Stimulated activated naive CD8-positive, alpha-beta T cell treated with anti-CD3 and anti-CD28 coated beads, Interleukin-15, amount 100 ng/mL, for 72 hours (primary cell): ENCODE measurements around the gene TANC1.

Experiments
- ATAC-seq: fragments of 150-1000 bp; cut with Tn5 transposase; 2 replicates; pipeline ENCODE4 v1.10.0; 2021; ENCODE audit warnings: mild to moderate bottlenecking, moderate library complexity
- DNase-seq, 2 donors: peaks; one replicate each; pipeline ENCODE4 v3.0.0; 2021 to 2022
- H3K27ac Mint-ChIP-seq, 2 donors: one replicate each; pipeline ENCODE4 v1.8.0; 2022; ENCODE audit warnings: mild to moderate bottlenecking in 2 of 2, mixed read lengths in 2 of 2, moderate library complexity in 2 of 2
- H3K27me3 Mint-ChIP-seq: one replicate; pipeline ENCODE4 v1.8.0; 2022; ENCODE audit warnings: mixed read lengths
- H3K4me1 Mint-ChIP-seq: one replicate; pipeline ENCODE4 v1.8.0; 2022; ENCODE audit warnings: mild to moderate bottlenecking, mixed read lengths
- H3K4me3 Mint-ChIP-seq, 2 donors: one replicate each; pipeline ENCODE4 v1.8.0; 2022; ENCODE audit warnings: mild to moderate bottlenecking in 2 of 2, mixed read lengths in 2 of 2, moderate library complexity in 1 of 2
- H3K9me3 Mint-ChIP-seq, 2 donors: one replicate each; pipeline ENCODE4 v1.8.0; 2022; ENCODE audit warnings: mixed read lengths in 2 of 2

TANC1 gene

DNA sequence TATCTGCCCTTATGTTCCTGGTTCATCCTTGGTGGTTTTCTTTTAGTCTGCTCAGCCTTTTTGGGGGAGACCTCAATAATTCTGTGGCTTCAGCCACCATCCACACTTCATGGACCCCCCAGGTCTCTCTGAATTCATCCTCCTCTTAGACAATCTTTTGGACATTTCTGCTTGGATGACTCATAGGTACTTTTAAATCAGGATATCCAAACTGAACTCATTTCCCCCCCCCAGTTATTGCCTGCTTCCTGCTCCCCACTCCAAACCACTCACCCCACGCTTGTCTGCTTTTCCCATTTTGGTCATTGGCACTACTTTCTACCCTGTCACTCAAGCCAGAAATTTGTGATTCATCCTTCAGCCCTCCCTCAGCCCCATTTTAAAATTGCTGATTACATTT, 78.5 kb downstream of the TANC1 start:
- DNase-seq (no peak), ATAC-seq (no peak)
- no peaks in the 10 kb centered on the region for H3K27me3 Mint-ChIP-seq
- H3K27ac Mint-ChIP-seq, result no peak overlapping the region
- H3K9me3 Mint-ChIP-seq, result no peaks in the 10 kb centered on the region
- H3K4me3 Mint-ChIP-seq, result no peak overlapping the region
- H3K4me1 Mint-ChIP-seq, result no peaks in the 10 kb centered on the region

- Mint-ChIP-seq H3K27ac (no peak overlapping the region), H3K9me3 (no peaks in the 10 kb centered on the region), H3K4me1 (no peaks in the 10 kb centered on the region), H3K4me3 (no peak overlapping the region), H3K27me3 (no peaks in the 10 kb centered on the region)
- ATAC-seq (no peak), DNase-seq (no peak)
Measured at GRCh38 chr2:159050426-159050825, 82.0 kb downstream of the TANC1 start.

DNA sequence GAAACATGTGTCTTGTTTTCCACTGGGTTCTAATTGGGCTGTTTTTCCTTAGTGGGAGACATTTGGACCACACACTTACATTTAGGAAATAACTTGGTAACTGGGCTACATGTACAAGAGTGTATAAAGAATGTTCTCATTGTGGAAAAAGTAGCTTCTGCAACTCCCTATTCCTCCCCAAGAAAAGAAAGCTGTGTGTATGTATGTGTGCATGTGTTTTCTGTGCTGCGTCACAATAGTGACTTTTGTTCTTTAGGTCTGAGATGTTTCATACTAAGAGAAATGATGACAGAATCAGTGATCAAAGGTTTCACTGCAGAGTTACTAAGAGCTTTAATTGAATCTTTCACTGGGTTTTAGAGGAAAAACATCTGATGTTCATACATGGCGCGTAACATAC, 82.7 kb downstream of the TANC1 start:
- no peak for ATAC-seq
- DNase-seq, result no peak
- H3K27ac Mint-ChIP-seq, result no peak overlapping the region
- no peaks in the 10 kb centered on the region for H3K9me3 Mint-ChIP-seq
- no peaks in the 10 kb centered on the region for H3K27me3 Mint-ChIP-seq
- no peaks in the 10 kb centered on the region for H3K4me1 Mint-ChIP-seq
- H3K4me3 Mint-ChIP-seq, result no peak overlapping the region

DNA sequence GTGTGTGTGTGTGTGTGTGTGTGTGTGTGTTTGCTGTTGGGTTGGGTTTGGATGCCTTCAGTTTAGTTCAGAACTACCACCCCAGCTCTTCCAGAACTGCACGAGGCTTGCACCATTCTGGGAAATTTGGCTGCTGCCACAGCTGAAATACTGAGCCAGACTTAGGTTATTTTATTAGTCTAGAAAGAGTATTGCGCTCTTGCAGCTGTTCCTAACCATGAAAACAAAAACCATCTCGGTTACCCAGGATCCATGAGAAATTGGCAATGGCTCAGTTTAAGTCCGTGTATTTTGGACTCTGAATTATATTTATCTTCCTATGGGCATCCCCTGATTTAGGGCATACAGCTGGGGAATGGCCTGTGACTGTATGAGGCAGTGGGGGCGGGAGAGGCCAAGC, 83.2 kb downstream of the TANC1 start:
- ATAC-seq (no peak), DNase-seq (no peak)
- no peaks in the 10 kb centered on the region for H3K4me1 Mint-ChIP-seq
- H3K9me3 Mint-ChIP-seq, result no peaks in the 10 kb centered on the region
- no peak overlapping the region for H3K27ac Mint-ChIP-seq
- H3K27me3 Mint-ChIP-seq, result no peaks in the 10 kb centered on the region
- H3K4me3 Mint-ChIP-seq, result no peak overlapping the region

GRCh38 chr2:159052157-159052601, 83.7 kb downstream of the TANC1 start:
- Mint-ChIP-seq H3K27me3 (no peaks in the 10 kb centered on the region), H3K27ac (no peak overlapping the region), H3K4me3 (no peak overlapping the region), H3K9me3 (no peaks in the 10 kb centered on the region), H3K4me1 (no peaks in the 10 kb centered on the region)
- ATAC-seq (no peak), DNase-seq (no peak)

DNA sequence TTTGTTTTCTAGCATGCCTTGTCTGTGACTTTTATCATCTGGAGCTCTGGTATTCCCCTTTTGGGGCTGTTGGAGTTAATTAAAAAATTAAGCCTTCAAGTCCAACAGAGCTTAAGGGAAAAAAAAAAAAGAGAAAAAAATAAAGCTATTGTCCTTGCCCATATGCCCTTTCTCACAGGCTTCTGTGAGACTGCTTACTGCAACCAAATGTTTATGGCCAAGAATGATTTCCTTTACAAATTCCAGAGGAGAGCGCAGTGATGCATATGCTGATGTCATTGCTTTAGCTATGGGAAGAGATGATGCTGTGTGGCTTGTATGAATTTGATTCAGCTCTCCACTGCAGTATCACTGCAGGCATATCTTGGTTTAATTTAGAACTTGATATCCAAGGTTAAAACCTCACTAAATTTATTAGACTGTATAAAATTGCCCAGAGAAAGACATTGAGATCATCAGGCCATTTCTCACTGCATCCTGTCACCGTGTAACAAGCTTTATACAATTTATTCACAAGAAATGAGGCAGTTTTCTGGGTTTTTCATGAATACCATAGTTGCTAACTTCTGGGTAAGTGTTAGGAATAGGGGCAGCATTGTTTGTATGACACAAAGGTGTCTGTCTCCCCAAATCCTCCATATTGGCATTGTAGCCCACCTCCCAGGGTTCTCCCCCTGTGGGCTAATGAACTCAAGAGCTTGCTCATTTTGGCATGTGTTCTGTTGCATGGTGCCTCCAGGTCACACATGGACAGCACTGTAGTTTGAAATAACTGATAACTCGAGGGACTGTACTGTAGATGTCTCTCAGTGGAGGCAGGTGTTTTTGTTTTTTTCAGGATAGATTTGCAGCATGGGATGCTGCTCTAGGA, 85.0 kb downstream of the TANC1 start:
- ATAC-seq, result no peak
- H3K27ac Mint-ChIP-seq, result no peak overlapping the region

GRCh38 chr2:159054032-159054334, 85.5 kb downstream of the TANC1 start:
- H3K4me1 Mint-ChIP-seq, result no peaks in the 10 kb centered on the region
- H3K4me3 Mint-ChIP-seq, result no peak overlapping the region
- H3K9me3 Mint-ChIP-seq, result no peaks in the 10 kb centered on the region
- no peak for DNase-seq
- H3K27me3 Mint-ChIP-seq, result no peaks in the 10 kb centered on the region
- H3K27ac Mint-ChIP-seq, result no peak overlapping the region
- no peak for ATAC-seq

More for the DNA sequence above, 85.0 kb downstream of the TANC1 start:
- H3K9me3 Mint-ChIP-seq, result no peaks in the 10 kb centered on the region
- no peaks in the 10 kb centered on the region for H3K27me3 Mint-ChIP-seq
- DNase-seq, result no peak
- no peaks in the 10 kb centered on the region for H3K4me1 Mint-ChIP-seq
- H3K4me3 Mint-ChIP-seq, result no peak overlapping the region

DNA sequence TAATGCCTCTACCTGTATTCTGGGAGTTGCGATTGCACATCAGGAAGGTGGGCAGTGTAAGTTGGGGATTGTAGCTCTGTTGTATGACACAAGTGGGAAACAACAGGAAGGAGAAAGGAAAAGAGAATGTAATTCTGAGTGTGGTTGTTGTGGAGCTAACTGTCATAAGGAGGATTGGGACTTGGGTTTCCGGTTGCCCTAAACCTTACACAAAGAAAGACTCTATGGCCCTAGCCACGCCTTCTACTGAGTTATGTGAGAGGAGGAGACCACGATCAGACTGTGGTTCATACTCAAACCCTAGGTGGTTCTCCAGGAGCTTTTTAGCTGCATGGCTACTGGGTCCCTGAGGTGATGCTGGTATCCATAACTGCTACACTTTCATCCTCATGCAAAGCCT, 86.5 kb downstream of the TANC1 start:
- H3K27ac Mint-ChIP-seq, result no peak overlapping the region
- no peaks in the 10 kb centered on the region for H3K9me3 Mint-ChIP-seq
- DNase-seq (no peak), ATAC-seq (peak; percentile 18)
- no peaks in the 10 kb centered on the region for H3K4me1 Mint-ChIP-seq
- H3K27me3 Mint-ChIP-seq, result no peaks in the 10 kb centered on the region
- no peak overlapping the region for H3K4me3 Mint-ChIP-seq

DNA sequence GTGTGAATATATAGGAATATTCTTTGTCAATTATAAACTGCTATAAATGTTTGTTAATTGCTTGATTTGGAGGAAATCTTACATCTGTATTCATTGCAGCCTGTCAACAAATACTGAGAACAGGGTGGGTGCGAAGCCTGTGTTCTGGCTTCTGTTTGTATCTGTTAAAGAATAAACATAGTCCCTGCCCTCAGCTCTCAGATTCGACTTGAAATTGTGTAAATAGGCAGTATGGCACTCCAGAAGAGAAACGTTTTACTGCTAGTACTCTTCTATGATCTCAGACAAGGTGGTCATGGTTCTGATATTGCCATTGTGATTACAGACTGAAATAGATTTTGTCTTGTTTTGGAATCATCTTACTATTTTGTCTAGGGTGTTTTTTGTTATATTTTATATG, 92.1 kb downstream of the TANC1 start:
- DNase-seq (no peak), ATAC-seq (no peak)
- Mint-ChIP-seq H3K9me3 (no peaks in the 10 kb centered on the region), H3K4me3 (no peak overlapping the region), H3K27me3 (no peaks in the 10 kb centered on the region), H3K4me1 (no peaks in the 10 kb centered on the region), H3K27ac (no peak overlapping the region)

GRCh38 chr2:159063677-159064076, 95.2 kb downstream of the TANC1 start:
- Mint-ChIP-seq H3K4me3 (no peak overlapping the region), H3K27me3 (no peaks in the 10 kb centered on the region), H3K9me3 (no peaks in the 10 kb centered on the region), H3K4me1 (no peaks in the 10 kb centered on the region), H3K27ac (no peak overlapping the region)
- ATAC-seq (no peak), DNase-seq (no peak)

- ATAC-seq (no peak), DNase-seq (no peak)
- H3K4me3 Mint-ChIP-seq, result no peak overlapping the region
- H3K27ac Mint-ChIP-seq, result no peak overlapping the region
- no peaks in the 10 kb centered on the region for H3K4me1 Mint-ChIP-seq
- no peaks in the 10 kb centered on the region for H3K27me3 Mint-ChIP-seq
- no peaks in the 10 kb centered on the region for H3K9me3 Mint-ChIP-seq
Measured at GRCh38 chr2:159064446-159065301, 96.2 kb downstream of the TANC1 start.

GRCh38 chr2:159065313-159065712, 96.9 kb downstream of the TANC1 start:
- Mint-ChIP-seq H3K27ac (no peak overlapping the region), H3K9me3 (no peaks in the 10 kb centered on the region), H3K27me3 (no peaks in the 10 kb centered on the region), H3K4me3 (no peak overlapping the region), H3K4me1 (no peaks in the 10 kb centered on the region)
- ATAC-seq (no peak), DNase-seq (no peak)

- H3K27ac Mint-ChIP-seq, result no peak overlapping the region
- no peaks in the 10 kb centered on the region for H3K27me3 Mint-ChIP-seq
- DNase-seq (no peak), ATAC-seq (no peak)
- no peak overlapping the region for H3K4me3 Mint-ChIP-seq
- no peaks in the 10 kb centered on the region for H3K4me1 Mint-ChIP-seq
- no peaks in the 10 kb centered on the region for H3K9me3 Mint-ChIP-seq
Measured at GRCh38 chr2:159065891-159066290, 97.5 kb downstream of the TANC1 start.

- ATAC-seq, result no peak
- Mint-ChIP-seq H3K4me1 (no peaks in the 10 kb centered on the region), H3K27ac (no peak overlapping the region), H3K27me3 (no peaks in the 10 kb centered on the region), H3K4me3 (no peak overlapping the region), H3K9me3 (no peaks in the 10 kb centered on the region)
- no peak for DNase-seq
Measured at GRCh38 chr2:159066541-159067156, 98.2 kb downstream of the TANC1 start.

DNA sequence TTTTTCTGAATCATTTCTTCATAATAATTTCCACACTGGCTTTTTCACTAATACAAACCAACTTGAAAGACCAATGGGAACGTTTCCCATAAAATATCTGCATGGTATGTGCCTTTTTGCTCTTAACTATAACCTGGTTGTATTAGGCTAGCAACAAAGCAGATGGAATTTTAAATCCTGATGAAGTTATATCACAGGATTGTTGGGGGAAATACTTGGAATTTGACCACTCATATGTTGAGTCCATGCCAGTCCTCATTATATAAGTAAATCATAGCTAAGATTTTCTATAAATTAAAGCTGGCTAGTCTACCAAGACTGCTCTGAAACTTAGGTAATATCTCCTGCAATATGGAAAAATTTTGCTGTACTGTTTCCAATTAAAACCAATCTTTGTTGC, 99.5 kb downstream of the TANC1 start:
- no peaks in the 10 kb centered on the region for H3K27me3 Mint-ChIP-seq
- H3K4me1 Mint-ChIP-seq, result no peaks in the 10 kb centered on the region
- no peaks in the 10 kb centered on the region for H3K9me3 Mint-ChIP-seq
- ATAC-seq (no peak), DNase-seq (no peak)
- no peak overlapping the region for H3K4me3 Mint-ChIP-seq
- H3K27ac Mint-ChIP-seq, result no peak overlapping the region

DNA sequence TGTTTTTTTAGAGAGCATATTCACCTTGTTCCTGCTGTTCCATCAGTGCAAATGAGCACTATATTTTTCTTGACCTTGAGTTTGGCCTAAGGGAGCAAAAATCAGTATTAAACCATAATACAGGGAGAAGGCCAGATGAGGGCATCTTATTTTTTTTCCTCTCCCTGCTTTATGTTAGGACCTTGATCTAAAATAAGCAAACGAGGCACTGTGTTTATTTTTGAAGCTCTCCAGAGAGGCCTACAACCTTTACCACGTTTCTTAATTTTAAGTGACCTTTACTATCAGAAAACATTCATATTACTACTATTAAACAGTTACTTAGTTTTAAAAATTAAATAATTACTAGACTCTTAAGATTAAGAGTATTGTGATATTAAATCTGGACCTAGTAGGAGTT, 100.8 kb downstream of the TANC1 start:
- H3K4me3 Mint-ChIP-seq, result no peak overlapping the region
- DNase-seq (no peak), ATAC-seq (no peak)
- no peaks in the 10 kb centered on the region for H3K27me3 Mint-ChIP-seq
- no peaks in the 10 kb centered on the region for H3K9me3 Mint-ChIP-seq
- H3K4me1 Mint-ChIP-seq, result no peaks in the 10 kb centered on the region
- H3K27ac Mint-ChIP-seq, result no peak overlapping the region
